ENCODE results near the gene KCNQ2.

Gene KCNQ2

DNA sequence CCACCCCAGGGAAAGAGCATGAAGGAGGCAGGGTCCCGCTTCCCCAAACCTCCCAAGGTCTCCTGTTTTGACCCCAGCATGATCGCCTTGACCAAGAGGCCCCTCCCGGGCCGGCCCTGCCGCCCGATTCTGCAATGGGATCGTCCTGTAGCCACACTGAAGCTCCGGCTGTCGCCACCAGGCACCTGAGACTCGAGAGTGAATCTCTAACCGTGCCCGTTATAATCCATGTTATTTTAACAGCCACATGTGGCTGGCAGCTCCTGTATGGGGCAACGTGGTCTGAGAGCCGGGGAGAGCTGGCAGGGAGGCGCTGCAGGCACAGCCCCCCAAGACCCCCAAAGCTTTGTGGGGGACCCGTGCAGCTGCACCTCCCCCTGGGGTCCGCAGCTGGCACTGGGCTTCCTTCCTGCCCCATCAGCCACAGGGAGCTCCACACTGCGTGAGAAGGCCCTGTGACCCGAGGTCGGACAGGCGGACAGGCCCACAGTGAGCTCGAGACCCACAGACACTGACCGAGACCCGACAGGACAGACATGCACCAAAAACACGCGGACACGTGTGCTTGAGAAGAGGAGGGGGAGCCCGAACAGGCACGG lies 51.3 kb downstream of the KCNQ2 start:
- DNase-seq (ENCODE audit: low read depth, low spot score) = no peak
- Histone ChIP-seq H3K9me3 (ENCODE audit: low read depth, low read length) (no peaks in the 10 kb centered on the region), H3K27ac (no peak overlapping the region), H3K9ac (ENCODE audit: insufficient read length) (no peak overlapping the region), H3K4me3 (no peak overlapping the region), H3K36me3 (ENCODE audit: insufficient read depth, low read length) (no peaks in the 10 kb centered on the region)
- no peak for TF ChIP-seq EZH2 (IDR thresholded peaks at IDR 0.05)
- TF ChIP-seq POLR2AphosphoS5 (IDR thresholded peaks at IDR 0.05; ENCODE audit: borderline replicate concordance, low read depth, low read length) = no peak
- TF ChIP-seq FOXP2 (optimal IDR thresholded peaks at IDR 0.05; ENCODE audit: control extremely low read depth, extremely low read length, insufficient read depth) = no peak

DNA sequence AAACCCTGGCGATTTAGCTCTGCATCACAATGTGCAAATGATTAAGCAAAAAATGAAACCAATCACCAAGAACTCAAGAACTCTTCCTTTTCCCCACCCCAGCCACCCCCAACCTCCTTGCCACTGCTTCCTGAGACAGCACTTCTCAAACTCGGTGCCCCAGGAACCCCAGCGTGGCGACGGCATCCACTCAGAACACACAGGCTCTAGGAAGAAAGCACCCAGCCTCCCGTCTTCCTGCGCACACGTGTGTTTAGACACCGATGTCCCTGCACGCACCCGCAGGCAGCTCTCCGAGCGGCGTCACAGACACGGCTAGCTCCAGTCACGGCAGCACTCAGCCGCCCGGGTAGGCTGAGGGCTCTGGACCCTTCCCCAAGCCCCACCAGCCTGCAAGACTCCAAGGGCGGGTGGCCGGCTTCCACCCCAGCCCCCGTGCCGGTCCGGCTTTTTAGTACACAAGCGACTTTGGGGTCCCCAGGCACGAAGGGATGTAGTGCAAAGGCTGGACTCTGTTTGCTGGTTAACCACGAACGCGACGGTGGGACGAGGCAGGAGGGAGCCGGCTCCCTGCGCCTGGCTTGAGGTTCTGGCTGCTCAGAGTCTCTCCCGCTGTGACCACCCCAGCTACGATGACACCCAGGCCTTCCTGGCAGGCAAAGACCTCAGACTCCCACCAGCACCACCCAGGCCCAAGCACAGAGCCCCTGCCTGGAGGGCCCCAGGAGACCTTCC lies 51.9 kb downstream of the KCNQ2 start:
- Histone ChIP-seq H3K9ac (ENCODE audit: insufficient read length) (no peak overlapping the region), H3K27ac (no peak overlapping the region), H3K9me3 (ENCODE audit: low read depth, low read length) (no peaks in the 10 kb centered on the region), H3K4me3 (no peak overlapping the region), H3K36me3 (ENCODE audit: insufficient read depth, low read length) (no peaks in the 10 kb centered on the region)
- no peak for TF ChIP-seq POLR2AphosphoS5 (IDR thresholded peaks at IDR 0.05; ENCODE audit: borderline replicate concordance, low read depth, low read length)
- TF ChIP-seq EZH2 (IDR thresholded peaks at IDR 0.05) = no peak
- TF ChIP-seq FOXP2 (optimal IDR thresholded peaks at IDR 0.05; ENCODE audit: control extremely low read depth, extremely low read length, insufficient read depth) = no peak
- no peak for DNase-seq (ENCODE audit: low read depth, low spot score)

DNA sequence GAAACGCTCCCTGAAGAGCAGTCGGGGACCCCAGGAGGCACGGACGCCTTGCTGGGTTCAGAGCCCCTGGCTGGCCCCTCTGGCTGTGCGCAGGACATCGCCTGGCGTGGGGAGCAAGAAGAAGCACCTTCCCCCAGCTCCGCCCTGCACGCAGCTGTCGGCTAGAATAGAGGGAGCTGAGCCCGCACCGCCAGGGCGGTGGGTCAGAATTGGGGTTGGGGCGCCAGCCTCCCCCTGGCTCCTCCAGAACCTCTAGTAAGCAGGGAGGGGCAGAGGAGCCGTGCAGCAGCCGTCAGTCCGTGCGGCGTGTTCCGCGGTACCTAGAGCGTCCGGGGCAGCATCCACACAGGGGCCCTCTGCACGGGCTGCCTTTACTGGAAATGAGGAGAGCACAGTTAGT lies 53.2 kb downstream of the KCNQ2 start:
- no peak overlapping the region for H3K27ac ChIP-seq

DNA sequence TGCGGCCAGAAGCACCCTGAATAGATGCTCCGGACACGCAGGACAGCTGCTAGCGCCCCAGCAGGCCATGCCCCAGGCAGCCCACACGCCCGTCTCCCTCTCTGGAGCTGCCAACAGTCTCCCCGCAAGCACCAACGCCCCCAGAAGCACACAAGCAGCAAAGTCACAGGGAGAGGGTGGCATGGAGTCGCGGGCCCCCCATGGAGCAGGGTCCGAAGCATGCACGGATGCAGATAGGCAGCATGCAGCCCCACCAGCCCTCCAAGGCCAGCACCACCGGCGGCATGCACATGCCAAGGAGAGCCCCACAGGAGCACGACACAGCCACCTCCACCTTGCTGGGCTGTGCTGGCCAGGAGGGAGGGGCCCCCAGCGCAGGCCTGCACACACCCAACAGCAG lies 53.8 kb downstream of the KCNQ2 start:
- Histone ChIP-seq H3K36me3 (ENCODE audit: insufficient read depth, low read length) (no peaks in the 10 kb centered on the region), H3K4me3 (no peak overlapping the region), H3K9me3 (ENCODE audit: low read depth, low read length) (no peaks in the 10 kb centered on the region), H3K9ac (ENCODE audit: insufficient read length) (no peak overlapping the region), H3K27ac (no peak overlapping the region)
- no peak for DNase-seq (ENCODE audit: low read depth, low spot score)
- TF ChIP-seq POLR2AphosphoS5 (IDR thresholded peaks at IDR 0.05; ENCODE audit: borderline replicate concordance, low read depth, low read length) (no peak), FOXP2 (optimal IDR thresholded peaks at IDR 0.05; ENCODE audit: control extremely low read depth, extremely low read length, insufficient read depth) (no peak), EZH2 (IDR thresholded peaks at IDR 0.05) (no peak)

More for the DNA sequence above, 53.2 kb downstream of the KCNQ2 start:
- TF ChIP-seq FOXP2 (optimal IDR thresholded peaks at IDR 0.05; ENCODE audit: control extremely low read depth, extremely low read length, insufficient read depth) (no peak), EZH2 (IDR thresholded peaks at IDR 0.05) (no peak), POLR2AphosphoS5 (IDR thresholded peaks at IDR 0.05; ENCODE audit: borderline replicate concordance, low read depth, low read length) (no peak)
- H3K4me3 ChIP-seq = no peak overlapping the region
- H3K36me3 ChIP-seq (ENCODE audit: insufficient read depth, low read length) = no peaks in the 10 kb centered on the region
- no peak overlapping the region for H3K9ac ChIP-seq (ENCODE audit: insufficient read length)
- H3K9me3 ChIP-seq (ENCODE audit: low read depth, low read length) = no peaks in the 10 kb centered on the region
- no peak for DNase-seq (ENCODE audit: low read depth, low spot score)

GRCh38 chr20:63417738-63418120 lies 54.7 kb downstream of the KCNQ2 start:
- Histone ChIP-seq H3K27ac (no peak overlapping the region), H3K9ac (ENCODE audit: insufficient read length) (no peak overlapping the region), H3K4me3 (no peak overlapping the region), H3K36me3 (ENCODE audit: insufficient read depth, low read length) (no peaks in the 10 kb centered on the region), H3K9me3 (ENCODE audit: low read depth, low read length) (no peaks in the 10 kb centered on the region)
- no peak for DNase-seq (ENCODE audit: low read depth, low spot score)
- TF ChIP-seq POLR2AphosphoS5 (IDR thresholded peaks at IDR 0.05; ENCODE audit: borderline replicate concordance, low read depth, low read length) (no peak), EZH2 (IDR thresholded peaks at IDR 0.05) (peak; percentile 57), FOXP2 (optimal IDR thresholded peaks at IDR 0.05; ENCODE audit: control extremely low read depth, extremely low read length, insufficient read depth) (no peak)

GRCh38 chr20:63417097-63417737 lies 55.2 kb downstream of the KCNQ2 start:
- no peaks in the 10 kb centered on the region for H3K36me3 ChIP-seq (ENCODE audit: insufficient read depth, low read length)
- no peak for TF ChIP-seq FOXP2 (optimal IDR thresholded peaks at IDR 0.05; ENCODE audit: control extremely low read depth, extremely low read length, insufficient read depth)
- peak; percentile 77 for TF ChIP-seq EZH2 (IDR thresholded peaks at IDR 0.05)
- no peaks in the 10 kb centered on the region for H3K9me3 ChIP-seq (ENCODE audit: low read depth, low read length)
- no peak for DNase-seq (ENCODE audit: low read depth, low spot score)
- H3K27ac ChIP-seq = no peak overlapping the region
- no peak overlapping the region for H3K9ac ChIP-seq (ENCODE audit: insufficient read length)
- no peak overlapping the region for H3K4me3 ChIP-seq

- Histone ChIP-seq H3K9ac (ENCODE audit: insufficient read length) (no peak overlapping the region), H3K27ac (no peak overlapping the region), H3K9me3 (ENCODE audit: low read depth, low read length) (no peaks in the 10 kb centered on the region), H3K4me3 (no peak overlapping the region), H3K36me3 (ENCODE audit: insufficient read depth, low read length) (no peaks in the 10 kb centered on the region)
- TF ChIP-seq EZH2 (IDR thresholded peaks at IDR 0.05) (no peak), POLR2AphosphoS5 (IDR thresholded peaks at IDR 0.05; ENCODE audit: borderline replicate concordance, low read depth, low read length) (no peak), FOXP2 (optimal IDR thresholded peaks at IDR 0.05; ENCODE audit: control extremely low read depth, extremely low read length, insufficient read depth) (no peak)
- no peak for DNase-seq (ENCODE audit: low read depth, low spot score)
Measured at GRCh38 chr20:63416631-63417030, 55.8 kb downstream of the KCNQ2 start.

- Histone ChIP-seq H3K9ac (ENCODE audit: insufficient read length) (no peak overlapping the region), H3K4me3 (no peak overlapping the region), H3K36me3 (ENCODE audit: insufficient read depth, low read length) (no peaks in the 10 kb centered on the region), H3K27ac (no peak overlapping the region), H3K9me3 (ENCODE audit: low read depth, low read length) (no peaks in the 10 kb centered on the region)
- no peak for DNase-seq (ENCODE audit: low read depth, low spot score)
- no peak for TF ChIP-seq EZH2 (IDR thresholded peaks at IDR 0.05)
- no peak for TF ChIP-seq FOXP2 (optimal IDR thresholded peaks at IDR 0.05; ENCODE audit: control extremely low read depth, extremely low read length, insufficient read depth)
- TF ChIP-seq POLR2AphosphoS5 (IDR thresholded peaks at IDR 0.05; ENCODE audit: borderline replicate concordance, low read depth, low read length) = no peak
Measured at GRCh38 chr20:63415647-63416391, 56.6 kb downstream of the KCNQ2 start.
